ENCODE measurements around the gene ST6GALNAC3. TPM values are rescaled to one million over a fixed set of nuclear protein-coding genes. Genes with fewer than 3 reads are reported as not detected.

ST6GALNAC3 gene
- total RNA-seq, 1 experiment from 2014 or later: 0.03 TPM

DNA sequence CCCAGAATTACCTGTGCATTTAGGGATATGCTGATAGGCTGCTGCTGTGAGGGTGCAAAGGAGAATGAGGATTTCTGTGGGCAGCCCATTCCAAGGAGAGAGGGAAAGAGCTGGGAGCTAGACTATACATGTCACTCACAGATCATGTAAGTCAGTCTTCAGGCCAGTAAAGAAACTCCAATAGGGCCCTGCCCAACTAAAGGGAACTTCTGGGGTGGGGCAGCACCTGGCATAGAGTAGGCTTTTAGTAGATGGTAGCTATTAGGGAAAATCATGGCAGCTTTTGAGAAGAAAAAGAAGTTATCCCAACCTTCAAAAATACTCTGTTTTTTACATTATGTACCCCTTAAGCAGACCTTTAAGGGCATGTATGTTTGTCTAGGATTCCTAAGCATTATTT lies 89.6 kb downstream of the ST6GALNAC3 start:
- no peak for ATAC-seq
- Histone ChIP-seq H3K9me3 (ENCODE audit: control insufficient read depth, insufficient read depth, low read depth, low read length) (no peaks in the 10 kb centered on the region), H3K36me3 (ENCODE audit: control insufficient read depth, insufficient read depth, low read length) (no peaks in the 10 kb centered on the region), H3K27ac (ENCODE audit: low read length) (no peak overlapping the region), H3K4me1 (ENCODE audit: control insufficient read depth, insufficient read depth, low read length) (no peaks in the 10 kb centered on the region), H3K4me3 (ENCODE audit: low read depth in 2 of 2, low read length in 2 of 2) (no peak overlapping the region), H3K27me3 (ENCODE audit: control insufficient read depth, insufficient read depth, low read length) (no peaks in the 10 kb centered on the region)
- POLR2A ChIA-PET: no interaction called here
- CTCF ChIA-PET: no interaction called here
- in situ Hi-C loops (cut with HindIII; ENCODE audit: low pct_unique_long_range_greater_than_20kb, low sequenced_read_pairs) (no loop called here), intact Hi-C loops (cut with micrococcal nuclease; ENCODE audit: unreplicated experiment) (no loop called here)
- BruUV-seq (replicated peaks): no TSS peak
- TF ChIP-seq TCF7L2 (IDR thresholded peaks at IDR 0.05; ENCODE audit: low read depth, low read length) (no peak), SIN3A (IDR thresholded peaks at IDR 0.05; ENCODE audit: borderline replicate concordance, insufficient read depth, low read depth, low read length) (no peak), POLR2AphosphoS5 (IDR thresholded peaks at IDR 0.05; ENCODE audit: low read depth, low read length) (no peak)
- TF ChIP-seq, protein P1, sequence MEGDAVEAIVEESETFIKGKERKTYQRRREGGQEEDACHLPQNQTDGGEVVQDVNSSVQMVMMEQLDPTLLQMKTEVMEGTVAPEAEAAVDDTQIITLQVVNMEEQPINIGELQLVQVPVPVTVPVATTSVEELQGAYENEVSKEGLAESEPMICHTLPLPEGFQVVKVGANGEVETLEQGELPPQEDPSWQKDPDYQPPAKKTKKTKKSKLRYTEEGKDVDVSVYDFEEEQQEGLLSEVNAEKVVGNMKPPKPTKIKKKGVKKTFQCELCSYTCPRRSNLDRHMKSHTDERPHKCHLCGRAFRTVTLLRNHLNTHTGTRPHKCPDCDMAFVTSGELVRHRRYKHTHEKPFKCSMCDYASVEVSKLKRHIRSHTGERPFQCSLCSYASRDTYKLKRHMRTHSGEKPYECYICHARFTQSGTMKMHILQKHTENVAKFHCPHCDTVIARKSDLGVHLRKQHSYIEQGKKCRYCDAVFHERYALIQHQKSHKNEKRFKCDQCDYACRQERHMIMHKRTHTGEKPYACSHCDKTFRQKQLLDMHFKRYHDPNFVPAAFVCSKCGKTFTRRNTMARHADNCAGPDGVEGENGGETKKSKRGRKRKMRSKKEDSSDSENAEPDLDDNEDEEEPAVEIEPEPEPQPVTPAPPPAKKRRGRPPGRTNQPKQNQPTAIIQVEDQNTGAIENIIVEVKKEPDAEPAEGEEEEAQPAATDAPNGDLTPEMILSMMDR (IDR thresholded peaks at IDR 0.05): no peak
- TF ChIP-seq, protein P2, sequence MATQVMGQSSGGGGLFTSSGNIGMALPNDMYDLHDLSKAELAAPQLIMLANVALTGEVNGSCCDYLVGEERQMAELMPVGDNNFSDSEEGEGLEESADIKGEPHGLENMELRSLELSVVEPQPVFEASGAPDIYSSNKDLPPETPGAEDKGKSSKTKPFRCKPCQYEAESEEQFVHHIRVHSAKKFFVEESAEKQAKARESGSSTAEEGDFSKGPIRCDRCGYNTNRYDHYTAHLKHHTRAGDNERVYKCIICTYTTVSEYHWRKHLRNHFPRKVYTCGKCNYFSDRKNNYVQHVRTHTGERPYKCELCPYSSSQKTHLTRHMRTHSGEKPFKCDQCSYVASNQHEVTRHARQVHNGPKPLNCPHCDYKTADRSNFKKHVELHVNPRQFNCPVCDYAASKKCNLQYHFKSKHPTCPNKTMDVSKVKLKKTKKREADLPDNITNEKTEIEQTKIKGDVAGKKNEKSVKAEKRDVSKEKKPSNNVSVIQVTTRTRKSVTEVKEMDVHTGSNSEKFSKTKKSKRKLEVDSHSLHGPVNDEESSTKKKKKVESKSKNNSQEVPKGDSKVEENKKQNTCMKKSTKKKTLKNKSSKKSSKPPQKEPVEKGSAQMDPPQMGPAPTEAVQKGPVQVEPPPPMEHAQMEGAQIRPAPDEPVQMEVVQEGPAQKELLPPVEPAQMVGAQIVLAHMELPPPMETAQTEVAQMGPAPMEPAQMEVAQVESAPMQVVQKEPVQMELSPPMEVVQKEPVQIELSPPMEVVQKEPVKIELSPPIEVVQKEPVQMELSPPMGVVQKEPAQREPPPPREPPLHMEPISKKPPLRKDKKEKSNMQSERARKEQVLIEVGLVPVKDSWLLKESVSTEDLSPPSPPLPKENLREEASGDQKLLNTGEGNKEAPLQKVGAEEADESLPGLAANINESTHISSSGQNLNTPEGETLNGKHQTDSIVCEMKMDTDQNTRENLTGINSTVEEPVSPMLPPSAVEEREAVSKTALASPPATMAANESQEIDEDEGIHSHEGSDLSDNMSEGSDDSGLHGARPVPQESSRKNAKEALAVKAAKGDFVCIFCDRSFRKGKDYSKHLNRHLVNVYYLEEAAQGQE (IDR thresholded peaks at IDR 0.05; ENCODE audit: insufficient read depth in 1 of 2, low read depth in 2 of 2, low read length in 1 of 2): no peak
- DNase-seq (ENCODE audit: low read depth, low spot score): no peak

DNA sequence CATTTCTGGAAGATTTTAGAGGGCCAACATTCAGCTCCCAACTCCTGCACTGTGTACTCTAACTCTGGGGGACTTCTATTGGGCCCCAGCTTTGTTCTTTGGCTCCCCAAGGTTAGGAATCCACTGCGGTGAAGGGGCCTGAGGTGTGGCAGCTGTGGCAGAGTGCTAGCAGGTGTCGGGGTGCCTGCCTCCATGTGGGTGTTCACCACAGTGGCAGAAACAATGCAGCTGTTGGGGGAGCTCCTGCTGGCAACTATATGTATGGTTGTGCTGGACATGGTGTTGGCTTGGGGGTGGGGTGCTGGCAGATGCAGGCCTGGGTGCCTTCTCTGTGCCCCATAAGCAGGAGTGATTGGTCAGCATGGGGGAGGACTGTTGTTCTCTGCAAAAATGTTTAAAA lies 95.5 kb downstream of the ST6GALNAC3 start:
- CTCF ChIA-PET: no interaction called here
- intact Hi-C loops (cut with micrococcal nuclease; ENCODE audit: unreplicated experiment): no loop called here

DNA sequence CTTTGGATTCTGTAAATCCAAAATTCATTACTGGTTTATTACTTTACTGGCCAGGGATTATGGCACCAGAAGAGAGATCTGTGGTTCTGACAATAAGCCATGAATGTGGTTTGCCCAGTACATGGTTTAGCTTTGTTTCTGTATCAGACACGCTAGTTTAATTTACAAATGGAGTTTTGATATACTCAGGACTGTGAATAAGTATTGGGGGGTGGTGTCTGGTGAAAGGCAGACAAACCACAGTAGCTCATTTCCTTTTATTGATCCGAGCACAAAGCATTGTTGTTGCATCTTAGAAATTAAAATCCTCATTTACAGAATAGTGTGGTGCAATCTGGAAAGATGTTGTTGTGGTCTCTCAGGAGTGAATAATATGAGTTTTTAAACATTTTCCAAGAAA lies 96.0 kb downstream of the ST6GALNAC3 start:
- BruUV-seq (replicated peaks): no TSS peak
- ChIA-PET POLR2A (no interaction called here), CTCF (no interaction called here)
- intact Hi-C loops (cut with micrococcal nuclease; ENCODE audit: unreplicated experiment) (no loop called here), in situ Hi-C loops (cut with HindIII; ENCODE audit: low pct_unique_long_range_greater_than_20kb, low sequenced_read_pairs) (no loop called here)
- H3K9me3 ChIP-seq (ENCODE audit: control insufficient read depth, insufficient read depth, low read depth, low read length): no peaks in the 10 kb centered on the region
- no peak overlapping the region for H3K4me3 ChIP-seq (ENCODE audit: low read depth in 2 of 2, low read length in 2 of 2)
- H3K36me3 ChIP-seq (ENCODE audit: control insufficient read depth, insufficient read depth, low read length): no peaks in the 10 kb centered on the region
- H3K27ac ChIP-seq (ENCODE audit: low read length): no peak overlapping the region
- ATAC-seq (no peak), DNase-seq (ENCODE audit: low read depth, low spot score) (no peak)
- no peaks in the 10 kb centered on the region for H3K4me1 ChIP-seq (ENCODE audit: control insufficient read depth, insufficient read depth, low read length)
- H3K27me3 ChIP-seq (ENCODE audit: control insufficient read depth, insufficient read depth, low read length): no peaks in the 10 kb centered on the region
- TF ChIP-seq, protein P1 (IDR thresholded peaks at IDR 0.05): no peak
- TF ChIP-seq POLR2AphosphoS5 (IDR thresholded peaks at IDR 0.05; ENCODE audit: low read depth, low read length) (no peak), TCF7L2 (IDR thresholded peaks at IDR 0.05; ENCODE audit: low read depth, low read length) (no peak), SIN3A (IDR thresholded peaks at IDR 0.05; ENCODE audit: borderline replicate concordance, insufficient read depth, low read depth, low read length) (no peak)
- TF ChIP-seq, protein P2 (IDR thresholded peaks at IDR 0.05; ENCODE audit: insufficient read depth in 1 of 2, low read depth in 2 of 2, low read length in 1 of 2): no peak

More for the DNA sequence above, 95.5 kb downstream of the ST6GALNAC3 start:
- ATAC-seq: no peak
- H3K27me3 ChIP-seq (ENCODE audit: control insufficient read depth, insufficient read depth, low read length): no peaks in the 10 kb centered on the region
- TF ChIP-seq SIN3A (IDR thresholded peaks at IDR 0.05; ENCODE audit: borderline replicate concordance, insufficient read depth, low read depth, low read length) (no peak), POLR2AphosphoS5 (IDR thresholded peaks at IDR 0.05; ENCODE audit: low read depth, low read length) (no peak)
- H3K4me1 ChIP-seq (ENCODE audit: control insufficient read depth, insufficient read depth, low read length): no peaks in the 10 kb centered on the region
- no peak overlapping the region for H3K27ac ChIP-seq (ENCODE audit: low read length)
- DNase-seq (ENCODE audit: low read depth, low spot score): no peak
- in situ Hi-C loops (cut with HindIII; ENCODE audit: low pct_unique_long_range_greater_than_20kb, low sequenced_read_pairs): no loop called here
- H3K4me3 ChIP-seq (ENCODE audit: low read depth in 2 of 2, low read length in 2 of 2): no peak overlapping the region
- H3K9me3 ChIP-seq (ENCODE audit: control insufficient read depth, insufficient read depth, low read depth, low read length): no peaks in the 10 kb centered on the region
- POLR2A ChIA-PET: no interaction called here
- H3K36me3 ChIP-seq (ENCODE audit: control insufficient read depth, insufficient read depth, low read length): no peaks in the 10 kb centered on the region
- BruUV-seq (replicated peaks): no TSS peak
